Left forelimb (tissue), 1 donor: Measurements from ENCODE around the gene PCDHGB2.
"Not testable (repeated sequence)": the region's sequence is repeated elsewhere in the genome, so short reads cannot be mapped to it uniquely, and the experiment has no call there.

Source experiments
- DNase-seq: peaks from one replicate; pipeline ENCODE4 v3.0.0-alpha.2; 2018; ENCODE audit warnings: low spot score

Gene PCDHGB2

DNA sequence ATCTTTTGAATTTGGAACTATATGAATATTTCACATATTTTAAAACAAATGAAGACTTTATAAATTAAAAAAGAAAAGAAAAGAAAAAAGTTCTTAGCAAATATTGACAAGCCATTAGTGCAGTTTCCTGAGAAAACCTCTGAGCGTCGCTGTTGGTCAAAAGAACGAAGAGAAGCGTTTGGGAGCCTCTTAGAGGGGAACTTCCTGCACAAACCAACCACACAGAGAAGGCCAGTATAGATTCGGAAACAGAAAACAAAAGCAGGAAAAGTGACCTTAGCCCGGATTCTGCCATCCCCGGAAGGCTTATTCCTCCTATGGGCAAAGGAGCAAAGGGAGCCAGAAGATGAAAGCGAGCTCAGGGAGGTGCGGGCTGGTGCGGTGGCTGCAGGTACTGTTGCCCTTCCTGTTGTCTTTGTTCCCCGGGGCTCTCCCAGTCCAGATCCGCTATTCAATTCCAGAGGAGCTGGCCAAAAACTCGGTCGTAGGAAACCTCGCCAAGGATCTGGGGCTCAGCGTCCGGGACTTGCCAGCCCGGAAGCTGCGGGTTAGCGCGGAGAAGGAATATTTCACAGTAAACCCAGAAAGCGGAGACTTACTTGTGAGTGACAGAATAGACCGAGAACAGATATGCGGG is at the start of gene PCDHGB2:
PCDHGB2 (plus strand) TSS at position 205 of the 637 bp plus-strand sequence; CDS start at position 347, 142 bp downstream.
- no peak for DNase-seq

DNA sequence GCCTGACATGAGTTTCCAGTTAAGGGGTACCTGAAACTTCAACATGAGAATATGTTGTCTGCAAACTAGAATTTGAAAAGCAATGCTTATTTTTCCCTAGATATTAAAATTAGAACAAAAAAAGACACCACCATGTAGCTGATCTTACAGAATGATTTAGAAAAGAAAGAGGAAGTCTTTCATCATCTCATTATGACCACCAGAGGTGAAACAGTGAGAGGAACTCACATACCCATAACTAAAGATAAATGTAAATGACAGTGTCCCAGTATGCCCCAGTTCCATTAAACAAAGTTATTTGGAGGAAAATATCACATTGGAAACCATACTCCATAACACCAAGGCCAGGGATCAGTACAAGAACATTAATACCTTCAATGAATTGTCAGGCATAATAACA is 46.1 kb upstream of the PCDHGB2 start:
- DNase-seq, result no peak

DNA sequence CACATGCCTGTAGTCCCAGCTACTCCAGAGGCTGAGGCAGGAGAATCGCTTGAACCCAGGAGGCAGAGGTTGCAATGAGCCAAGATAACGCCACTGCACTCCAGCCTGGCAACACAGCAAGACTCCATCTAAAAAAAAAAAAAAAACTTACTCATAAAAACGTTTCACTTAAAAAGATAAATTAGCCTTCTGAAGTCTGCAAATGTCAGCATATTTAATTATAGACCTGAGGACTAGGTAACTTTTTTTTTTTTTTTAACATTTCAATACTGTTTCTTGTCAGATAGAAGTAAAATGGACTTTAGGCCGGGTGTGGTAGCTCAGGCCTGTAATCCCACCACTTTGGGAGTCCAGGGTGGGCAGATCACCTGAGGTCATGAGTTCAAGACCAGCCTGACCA is 42.8 kb upstream of the PCDHGB2 start:
- not testable (repeated sequence) for DNase-seq

DNA sequence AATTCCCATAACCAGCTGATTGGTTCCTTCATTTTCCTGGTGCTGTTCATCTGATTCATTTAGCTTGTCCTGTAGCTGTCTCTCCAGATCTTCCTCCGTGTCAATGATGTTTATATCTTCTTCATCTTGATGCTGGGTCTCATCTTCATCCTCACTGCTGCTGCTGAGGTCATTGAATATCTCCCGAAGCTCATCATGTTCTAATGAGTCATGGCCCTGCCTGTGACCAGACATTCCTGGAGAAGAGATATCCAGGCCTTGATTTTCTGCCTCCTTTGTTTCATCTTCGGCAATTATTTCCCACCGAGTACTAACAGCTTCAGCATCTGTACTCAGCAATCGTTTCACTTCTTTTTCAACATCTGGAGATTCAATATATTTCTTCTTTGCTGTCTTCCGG is 40.6 kb upstream of the PCDHGB2 start:
- DNase-seq, result no peak

GRCh38 chr5:141319699-141320098 is 40.1 kb upstream of the PCDHGB2 start:
- DNase-seq, result no peak

DNA sequence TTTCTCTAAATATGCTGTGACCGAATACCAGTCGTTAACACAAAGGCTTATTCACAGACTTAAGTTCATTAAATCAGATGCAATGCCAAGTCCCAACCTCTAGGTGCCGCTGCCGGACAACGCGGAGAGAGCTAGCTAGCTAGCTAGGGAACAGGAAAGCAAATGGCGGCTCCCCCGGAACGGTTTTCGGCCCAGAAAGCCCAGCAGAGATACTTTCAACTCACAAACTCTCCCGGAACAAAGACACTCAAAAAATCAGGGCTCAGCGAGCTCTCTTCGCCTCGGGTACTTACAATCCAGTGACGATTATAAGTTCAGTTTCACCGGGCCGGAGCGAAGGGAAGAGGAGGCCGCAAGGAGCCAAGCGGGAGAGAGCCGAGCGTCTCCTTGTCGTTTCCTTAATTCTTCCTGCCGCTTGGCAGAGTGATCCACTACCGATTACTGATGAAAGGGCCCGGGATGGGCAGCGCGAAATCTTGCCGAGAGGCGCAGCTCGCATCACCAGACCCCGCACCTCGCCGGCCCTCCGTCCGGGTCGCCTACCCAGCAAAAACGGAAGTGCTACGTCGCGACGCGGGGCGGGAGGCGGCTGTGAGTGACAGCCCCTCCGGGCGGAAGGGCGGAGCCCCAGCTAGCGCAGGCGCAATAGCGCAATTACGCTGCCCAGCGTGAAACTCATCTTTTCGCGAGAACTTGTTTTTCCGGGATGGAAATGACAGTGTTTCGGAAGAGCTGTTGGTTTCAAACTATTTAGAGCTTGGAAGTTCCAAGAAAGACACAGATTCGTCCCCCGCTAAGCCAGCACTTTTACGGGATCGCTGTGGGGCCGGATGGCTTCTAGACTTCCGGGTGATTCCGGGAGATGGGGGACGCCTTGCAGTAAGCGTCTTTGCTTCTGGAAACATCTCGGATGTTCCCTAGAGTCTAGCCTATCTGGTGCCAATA is 39.3 kb upstream of the PCDHGB2 start, which contains the start of gene TAF7:
TAF7 (minus strand) TSS at position 560 of the 945 bp plus-strand sequence. CDS start 740 bp downstream, outside the sequence.
- peak; percentile 94 for DNase-seq

- no peak for DNase-seq
Measured at GRCh38 chr5:141322261-141322660, 37.5 kb upstream of the PCDHGB2 start.

GRCh38 chr5:141326088-141326854 is 33.5 kb upstream of the PCDHGB2 start:
- no peak for DNase-seq

GRCh38 chr5:141328231-141328630 is 31.6 kb upstream of the PCDHGB2 start:
- DNase-seq, result no peak

- no peak for DNase-seq
Measured at GRCh38 chr5:141330299-141331080, 29.3 kb upstream of the PCDHGB2 start, which contains the start of gene PCDHGA1. PCDHGA1 (plus strand) TSS chr5:141330514.

DNA sequence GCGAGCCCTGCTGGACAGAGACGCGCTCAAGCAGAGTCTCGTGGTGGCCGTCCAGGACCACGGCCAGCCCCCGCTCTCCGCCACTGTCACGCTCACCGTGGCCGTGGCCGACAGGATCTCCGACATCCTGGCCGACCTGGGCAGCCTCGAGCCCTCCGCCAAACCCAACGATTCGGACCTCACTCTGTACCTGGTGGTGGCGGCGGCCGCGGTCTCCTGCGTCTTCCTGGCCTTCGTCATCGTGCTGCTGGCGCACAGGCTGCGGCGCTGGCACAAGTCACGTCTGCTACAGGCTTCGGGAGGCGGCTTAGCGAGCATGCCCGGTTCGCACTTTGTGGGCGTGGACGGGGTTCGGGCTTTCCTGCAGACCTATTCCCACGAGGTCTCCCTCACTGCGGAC is 27.2 kb upstream of the PCDHGB2 start:
- not testable (repeated sequence) for DNase-seq

- no peak for DNase-seq
Measured at GRCh38 chr5:141338538-141339306, 21.1 kb upstream of the PCDHGB2 start, which contains the start of gene PCDHGA2. PCDHGA2 (plus strand) TSS chr5:141338760.

- DNase-seq, result not testable (repeated sequence)
Measured at GRCh38 chr5:141340781-141341354, 18.9 kb upstream of the PCDHGB2 start.

DNA sequence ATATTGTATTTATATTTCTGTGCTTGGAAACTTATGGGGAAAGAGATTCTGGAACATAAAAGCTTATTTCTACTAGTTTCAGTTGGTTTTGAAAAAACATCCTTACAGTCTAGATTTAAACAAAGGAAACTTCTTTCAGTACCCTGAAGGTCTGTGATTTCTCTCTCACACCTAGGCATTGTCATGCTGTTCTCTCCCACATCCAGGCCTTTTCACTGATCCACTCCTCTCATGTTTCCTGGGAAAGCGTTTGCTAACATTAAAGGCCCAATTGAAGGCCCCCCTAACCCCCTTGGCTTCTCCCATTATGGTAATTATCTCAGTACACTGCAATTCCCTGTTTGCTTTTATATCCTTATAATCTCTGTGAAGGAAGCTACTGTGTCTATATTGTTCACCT is 17.0 kb upstream of the PCDHGB2 start:
- DNase-seq, result no peak

GRCh38 chr5:141343242-141343952 is 16.4 kb upstream of the PCDHGB2 start, which contains the start of gene PCDHGA3:
PCDHGA3 (plus strand) TSS chr5:141343829; CDS start chr5:141344034, 205 bp downstream.
- DNase-seq, result no peak

- DNase-seq, result no peak
Measured at GRCh38 chr5:141343953-141344463, 15.8 kb upstream of the PCDHGB2 start.

DNA sequence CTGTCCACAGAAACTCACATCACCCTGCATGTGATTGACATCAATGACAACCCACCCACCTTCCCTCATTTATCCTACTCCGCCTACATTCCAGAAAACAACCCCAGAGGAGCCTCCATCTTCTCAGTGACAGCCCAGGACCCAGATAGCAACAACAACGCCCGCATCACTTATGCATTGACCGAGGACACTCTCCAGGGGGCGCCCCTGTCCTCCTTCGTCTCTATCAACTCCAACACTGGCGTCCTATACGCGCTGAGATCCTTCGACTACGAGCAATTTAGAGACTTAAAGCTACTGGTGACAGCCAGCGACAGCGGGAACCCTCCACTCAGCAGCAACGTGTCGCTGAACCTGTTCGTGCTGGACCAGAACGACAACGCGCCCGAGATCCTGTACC is 14.5 kb upstream of the PCDHGB2 start:
- no peak for DNase-seq

DNA sequence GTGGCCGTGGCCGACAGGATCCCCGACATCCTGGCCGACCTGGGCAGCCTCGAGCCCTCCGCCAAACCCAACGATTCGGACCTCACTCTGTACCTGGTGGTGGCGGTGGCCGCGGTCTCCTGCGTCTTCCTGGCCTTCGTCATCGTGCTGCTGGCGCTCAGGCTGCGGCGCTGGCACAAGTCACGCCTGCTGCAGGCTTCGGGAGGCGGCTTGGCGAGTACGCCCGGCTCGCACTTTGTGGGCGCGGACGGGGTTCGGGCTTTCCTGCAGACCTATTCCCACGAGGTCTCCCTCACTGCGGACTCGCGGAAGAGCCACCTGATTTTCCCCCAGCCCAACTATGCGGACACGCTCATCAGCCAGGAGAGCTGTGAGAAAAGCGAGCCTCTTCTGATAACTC is 13.8 kb upstream of the PCDHGB2 start:
- not testable (repeated sequence) for DNase-seq
